ENCODE data around the gene QRICH2. TPM values are rescaled to one million over a fixed set of nuclear protein-coding genes. Genes with fewer than 3 reads are reported as not detected.

The QRICH2 gene
- total RNA-seq, 2 experiments from 2014 or later = 7.2 to 9.4 TPM

DNA sequence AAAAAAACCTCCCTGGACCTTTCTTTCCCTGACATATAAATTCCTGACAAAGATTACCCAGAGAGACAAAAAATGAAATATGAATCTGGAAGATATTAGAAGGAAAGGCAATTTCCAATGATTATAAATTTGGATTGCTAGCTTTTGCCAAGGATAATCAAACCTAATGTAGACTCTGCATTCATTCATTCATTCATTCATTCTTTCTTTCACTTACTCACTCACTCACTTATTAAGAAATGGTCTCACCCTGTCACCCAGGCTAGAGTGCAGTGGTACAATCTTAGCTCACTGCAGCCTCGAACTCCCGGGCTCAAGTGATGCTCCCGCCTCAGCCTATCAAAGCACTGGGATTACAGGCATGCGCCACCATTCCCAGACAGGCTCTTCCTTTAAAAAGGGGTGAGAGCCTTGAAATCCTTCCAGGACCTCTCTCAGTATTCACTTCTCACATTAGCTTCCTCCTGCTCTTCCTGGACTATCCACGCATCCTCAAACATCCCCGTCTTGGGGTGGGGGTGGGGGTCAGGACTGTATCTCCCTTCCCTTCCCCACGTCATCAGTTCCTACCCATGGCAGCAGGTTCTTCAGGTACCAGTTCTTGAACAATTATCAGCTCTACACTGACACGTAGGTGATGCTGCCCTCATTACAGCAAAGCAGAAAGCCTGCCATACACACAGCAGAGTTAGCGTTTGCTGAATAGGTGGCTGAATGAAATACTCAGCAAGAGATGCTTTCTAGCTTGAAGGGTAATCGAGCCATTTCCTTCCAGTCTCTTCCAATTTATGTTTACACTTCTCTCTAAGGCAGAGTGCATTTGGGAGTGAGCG lies 25.8 kb upstream of the QRICH2 start:
- H3K4me2 ChIP-seq (ENCODE audit: low read length) = no peak overlapping the region
- no TSS peak for BruUV-seq (replicated peaks)
- no peak for DNase-seq (ENCODE audit: low spot score)
- H3K9me3 ChIP-seq (ENCODE audit: low read length) = no peaks in the 10 kb centered on the region
- H2AFZ ChIP-seq (ENCODE audit: low read length) = no peak overlapping the region
- CTCF ChIA-PET (ENCODE audit: unreplicated experiment) = no interaction called here
- intact Hi-C loops (cut with micrococcal nuclease; ENCODE audit: unreplicated experiment) = no loop called here
- H3K9me2 ChIP-seq (ENCODE audit: insufficient read depth, low read length) = no peaks in the 10 kb centered on the region
- no peaks in the 10 kb centered on the region for H3K79me2 ChIP-seq (ENCODE audit: insufficient read depth, low read depth, low read length)
- POLR2A ChIA-PET = interaction anchor here (0.7 kb wide), 1 partner anchor 169 kb away, joined by 3 read pairs; no protein-coding TSS in a partner anchor
- H3K4me3 ChIP-seq (ENCODE audit: low read depth, low read length, poor library complexity, severe bottlenecking) = no peak overlapping the region
- no peak overlapping the region for H3K27ac ChIP-seq (ENCODE audit: low read depth, low read length, poor library complexity, severe bottlenecking)
- H3K36me3 ChIP-seq (ENCODE audit: insufficient read depth, low read length) = peaks cover 64% of the 10 kb centered on the region
- no peaks in the 10 kb centered on the region for H4K20me1 ChIP-seq (ENCODE audit: insufficient read depth, low read length)
- TF ChIP-seq CTCF (conservative IDR thresholded peaks at IDR 0.05; ENCODE audit: low read length) (no peak), EZH2phosphoT487 (IDR thresholded peaks at IDR 0.05; ENCODE audit: borderline replicate concordance, low read depth, low read length) (no peak)
- no peaks in the 10 kb centered on the region for H3K4me1 ChIP-seq (ENCODE audit: insufficient read depth, low read length, poor library complexity, severe bottlenecking)

DNA sequence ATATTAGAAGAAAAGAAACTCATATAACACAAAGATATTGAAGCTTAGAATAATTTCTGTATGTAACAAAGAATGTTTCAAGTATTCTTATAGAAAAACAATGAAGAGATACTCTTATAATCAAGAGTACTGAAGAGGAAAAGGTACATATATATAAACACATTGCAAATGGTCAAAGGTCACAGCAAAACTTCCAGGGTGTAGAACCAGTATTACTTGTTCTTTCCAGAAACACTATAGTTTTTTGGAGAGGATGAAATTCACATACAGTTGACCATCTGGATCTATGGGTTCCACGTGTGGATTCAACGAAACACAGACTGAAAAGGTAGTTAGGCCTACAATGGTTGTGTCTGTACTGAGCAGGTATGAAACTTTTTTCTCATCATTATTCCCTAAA lies 23.0 kb upstream of the QRICH2 start:
- no peaks in the 10 kb centered on the region for H4K20me1 ChIP-seq (ENCODE audit: insufficient read depth, low read length)
- H3K4me2 ChIP-seq (ENCODE audit: low read length) = no peak overlapping the region
- H3K79me2 ChIP-seq (ENCODE audit: insufficient read depth, low read depth, low read length) = no peaks in the 10 kb centered on the region
- TF ChIP-seq CTCF (conservative IDR thresholded peaks at IDR 0.05; ENCODE audit: low read length) = no peak
- no peak for TF ChIP-seq EZH2phosphoT487 (IDR thresholded peaks at IDR 0.05; ENCODE audit: borderline replicate concordance, low read depth, low read length)
- ChIA-PET POLR2A (interaction anchor here (0.6 kb wide), 1 partner anchor 232 kb away, joined by 3 read pairs; no protein-coding TSS in a partner anchor), CTCF (ENCODE audit: unreplicated experiment) (no interaction called here)
- H3K27ac ChIP-seq (ENCODE audit: low read depth, low read length, poor library complexity, severe bottlenecking) = no peak overlapping the region
- DNase-seq (ENCODE audit: low spot score) = no peak
- no peak overlapping the region for H2AFZ ChIP-seq (ENCODE audit: low read length)
- H3K9me2 ChIP-seq (ENCODE audit: insufficient read depth, low read length) = no peaks in the 10 kb centered on the region
- intact Hi-C loops (cut with micrococcal nuclease; ENCODE audit: unreplicated experiment) = no loop called here
- H3K4me1 ChIP-seq (ENCODE audit: insufficient read depth, low read length, poor library complexity, severe bottlenecking) = no peaks in the 10 kb centered on the region
- H3K9me3 ChIP-seq (ENCODE audit: low read length) = no peaks in the 10 kb centered on the region
- peaks cover 73% of the 10 kb centered on the region for H3K36me3 ChIP-seq (ENCODE audit: insufficient read depth, low read length)
- BruUV-seq (replicated peaks) = no TSS peak
- H3K4me3 ChIP-seq (ENCODE audit: low read depth, low read length, poor library complexity, severe bottlenecking) = no peak overlapping the region

DNA sequence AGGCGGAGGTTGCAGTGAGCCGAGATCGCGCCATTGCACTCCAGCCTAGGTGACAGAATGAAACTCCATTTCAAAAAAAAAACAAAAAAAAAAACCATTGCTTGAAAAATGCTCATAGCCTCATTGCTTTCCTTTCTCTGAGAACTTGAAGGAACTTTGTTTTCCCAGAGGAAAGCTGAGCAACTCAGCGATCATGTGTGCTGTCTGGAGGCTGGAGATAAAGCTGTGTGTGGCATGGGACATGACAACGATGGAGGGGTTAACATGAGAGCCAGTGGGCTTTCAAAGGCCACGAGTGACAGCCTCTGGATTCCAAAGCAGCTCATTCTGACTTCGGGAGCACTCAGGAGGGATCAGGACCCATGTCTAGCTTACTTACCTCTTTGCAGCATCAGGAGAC lies 21.6 kb upstream of the QRICH2 start:
- TF ChIP-seq CTCF (conservative IDR thresholded peaks at IDR 0.05; ENCODE audit: low read length) (no peak), EZH2phosphoT487 (IDR thresholded peaks at IDR 0.05; ENCODE audit: borderline replicate concordance, low read depth, low read length) (no peak)
- Histone ChIP-seq H3K4me2 (ENCODE audit: low read length) (no peak overlapping the region), H3K4me1 (ENCODE audit: insufficient read depth, low read length, poor library complexity, severe bottlenecking) (no peaks in the 10 kb centered on the region), H3K4me3 (ENCODE audit: low read depth, low read length, poor library complexity, severe bottlenecking) (no peak overlapping the region), H3K36me3 (ENCODE audit: insufficient read depth, low read length) (peaks cover 74% of the 10 kb centered on the region), H2AFZ (ENCODE audit: low read length) (no peak overlapping the region), H3K27ac (ENCODE audit: low read depth, low read length, poor library complexity, severe bottlenecking) (no peak overlapping the region), H3K9me2 (ENCODE audit: insufficient read depth, low read length) (no peaks in the 10 kb centered on the region), H3K9me3 (ENCODE audit: low read length) (no peaks in the 10 kb centered on the region), H3K79me2 (ENCODE audit: insufficient read depth, low read depth, low read length) (no peaks in the 10 kb centered on the region), H4K20me1 (ENCODE audit: insufficient read depth, low read length) (no peaks in the 10 kb centered on the region)
- DNase-seq (ENCODE audit: low spot score) = no peak
- ChIA-PET POLR2A (interaction anchor here (0.7 kb wide), 1 partner anchor 287 kb away, joined by 6 read pairs; no protein-coding TSS in a partner anchor), CTCF (ENCODE audit: unreplicated experiment) (no interaction called here)
- no TSS peak for BruUV-seq (replicated peaks)
- intact Hi-C loops (cut with micrococcal nuclease; ENCODE audit: unreplicated experiment) = no loop called here
